ENCODE measurements around the gene BEND5.

Gene BEND5

GRCh38 chr1:48717082-48717481 is 59.6 kb downstream of the BEND5 start:
- DNase-seq: no peak

GRCh38 chr1:48715921-48716320 is 60.8 kb downstream of the BEND5 start:
- no peak for DNase-seq

GRCh38 chr1:48710915-48711314 is 65.8 kb downstream of the BEND5 start:
- DNase-seq: no peak

- DNase-seq: no peak
These were observed 66.4 kb downstream of the BEND5 start for GRCh38 chr1:48710318-48710717.

GRCh38 chr1:48704736-48705135 is 72.0 kb downstream of the BEND5 start:
- DNase-seq: no peak

- DNase-seq: no peak
These were observed 75.2 kb downstream of the BEND5 start for GRCh38 chr1:48701445-48701844.

GRCh38 chr1:48697066-48697707 is 79.5 kb downstream of the BEND5 start:
- DNase-seq: peak; percentile 55

GRCh38 chr1:48695161-48695560 is 81.5 kb downstream of the BEND5 start:
- no peak for DNase-seq

- no peak for DNase-seq
These were observed 82.9 kb downstream of the BEND5 start for GRCh38 chr1:48693674-48694320.

GRCh38 chr1:48693180-48693579 is 83.5 kb downstream of the BEND5 start:
- no peak for DNase-seq

- no peak for DNase-seq
These were observed 84.5 kb downstream of the BEND5 start for GRCh38 chr1:48692235-48692634.

- peak; percentile 11 for DNase-seq
These were observed 85.2 kb downstream of the BEND5 start for GRCh38 chr1:48691429-48692001.

GRCh38 chr1:48688102-48688760 is 88.5 kb downstream of the BEND5 start:
- peak; percentile 38 for DNase-seq

- DNase-seq: no peak
These were observed 89.2 kb downstream of the BEND5 start for GRCh38 chr1:48687282-48688045.

GRCh38 chr1:48686159-48686558 is 90.5 kb downstream of the BEND5 start:
- DNase-seq: no peak

GRCh38 chr1:48684381-48684780 is 92.3 kb downstream of the BEND5 start:
- DNase-seq: no peak

- DNase-seq: no peak
These were observed 92.9 kb downstream of the BEND5 start for GRCh38 chr1:48683839-48684238.

GRCh38 chr1:48681476-48682305 is 95.0 kb downstream of the BEND5 start:
- DNase-seq: no peak

- no peak for DNase-seq
These were observed 96.2 kb downstream of the BEND5 start for GRCh38 chr1:48680411-48681035.

GRCh38 chr1:48679859-48680258 is 96.8 kb downstream of the BEND5 start:
- DNase-seq: no peak

GRCh38 chr1:48678710-48679505 is 97.8 kb downstream of the BEND5 start:
- DNase-seq: no peak

Data from MV-4-11 (cell line).